ENCODE measurements around the gene GNAQ. TPM values are rescaled to one million over a fixed set of nuclear protein-coding genes. Genes with fewer than 3 reads are reported as not detected.

GNAQ gene
- total RNA-seq, 1 donor from 2014 or later, result 97.5 TPM

DNA sequence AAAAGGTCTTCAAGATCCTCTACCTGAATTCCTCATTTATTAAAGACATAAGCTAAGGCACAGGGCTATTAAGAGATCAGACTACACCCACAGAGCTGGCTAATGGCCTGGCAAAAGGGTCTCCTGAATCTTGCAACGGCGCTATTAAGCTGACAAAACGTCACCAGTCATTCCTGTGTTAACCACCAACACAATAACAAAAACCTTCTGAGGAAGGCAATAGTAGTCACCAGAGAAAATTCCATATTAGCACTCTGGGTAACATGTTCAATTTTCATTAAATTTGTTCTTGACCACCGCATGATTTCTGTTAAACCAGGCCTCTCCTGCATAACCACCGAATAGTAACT, 77.0 kb downstream of the GNAQ start:
- intact Hi-C loops (cut with DNase I), result no loop called here
- DNase-seq (ENCODE audit: low spot score) (no peak), ATAC-seq (no peak)

DNA sequence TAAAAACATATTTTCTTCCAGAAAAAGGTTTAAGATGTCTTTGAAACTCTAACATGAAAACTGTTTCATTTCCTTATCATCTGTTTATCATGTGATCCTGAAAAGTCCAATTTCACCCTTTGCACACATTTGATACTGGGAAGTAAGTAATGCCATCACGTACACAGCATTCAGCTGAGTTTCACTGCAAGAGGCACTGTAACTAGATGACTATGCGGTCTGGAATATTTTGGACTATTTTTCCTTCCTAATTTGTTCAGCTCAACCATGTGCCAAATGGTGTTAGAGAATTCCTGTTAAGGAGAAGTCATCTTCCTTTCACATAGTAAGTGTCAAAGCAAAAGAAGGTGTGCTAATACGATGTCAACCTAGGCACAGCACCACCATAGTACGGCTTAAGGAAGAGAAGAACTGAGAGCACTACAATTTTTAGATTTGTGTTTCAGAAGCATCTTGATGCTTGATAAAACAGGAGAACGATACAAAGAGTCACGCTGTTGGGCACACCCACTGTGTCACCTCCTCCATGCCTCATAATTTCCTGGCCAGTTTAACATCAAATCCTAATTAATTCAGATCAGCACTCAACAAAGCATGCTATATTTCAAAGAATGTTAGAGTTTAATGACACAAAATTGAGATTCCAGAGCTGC, 77.5 kb downstream of the GNAQ start:
- ATAC-seq (peak; percentile 42), DNase-seq (ENCODE audit: low spot score) (no peak)
- intact Hi-C loops (cut with DNase I), result no loop called here

DNA sequence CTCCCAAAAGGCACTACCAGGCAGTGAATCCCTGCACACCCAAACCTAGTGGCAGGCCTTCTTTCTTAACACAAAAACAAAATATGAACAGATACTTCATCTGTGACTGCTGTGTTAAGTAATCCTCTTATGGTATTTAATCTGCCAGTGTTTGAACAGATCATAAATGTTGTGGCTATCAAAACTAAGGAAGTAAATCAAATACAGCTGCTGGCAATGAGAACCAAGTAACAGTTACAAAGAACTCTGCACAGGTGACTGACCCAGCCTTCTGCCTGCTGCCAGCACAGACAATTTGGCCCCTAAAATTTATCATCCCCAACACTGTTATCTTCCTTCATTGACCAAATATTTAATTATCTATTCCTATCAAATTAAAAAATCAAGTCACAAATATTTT, 78.0 kb downstream of the GNAQ start:
- ATAC-seq (no peak), DNase-seq (ENCODE audit: low spot score) (no peak)
- intact Hi-C loops (cut with DNase I), result no loop called here

DNA sequence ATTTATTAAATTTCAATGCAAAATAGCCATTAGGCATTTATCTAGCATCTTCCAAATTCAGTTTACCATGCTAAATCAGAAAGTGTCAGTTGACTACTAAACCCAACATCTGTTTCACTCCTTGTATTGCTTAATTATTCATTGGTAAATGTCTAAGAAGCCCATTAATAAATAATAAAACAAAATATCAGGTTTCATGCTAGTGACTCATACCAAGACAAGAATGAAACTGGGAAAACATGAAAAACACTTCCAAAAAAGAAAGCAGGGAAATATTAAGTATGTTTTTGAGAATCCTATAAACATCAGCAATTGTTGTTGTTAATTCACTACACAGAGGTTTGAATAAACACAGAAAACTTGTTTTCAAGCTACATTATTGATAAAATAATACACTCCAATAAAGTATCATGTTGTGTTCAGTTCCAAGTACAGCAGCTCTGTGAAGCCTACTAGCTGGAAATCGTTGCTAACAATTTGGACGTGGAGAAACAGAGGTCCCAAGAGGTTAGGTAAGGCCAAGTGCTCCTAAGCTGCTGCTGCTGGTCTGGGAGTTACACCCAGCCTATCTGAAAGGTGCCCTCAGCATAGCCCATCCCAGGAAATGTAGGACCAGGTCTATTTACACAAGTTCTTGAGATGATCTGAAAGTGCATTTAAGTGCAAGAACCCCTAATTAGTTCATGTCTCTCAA, 78.8 kb downstream of the GNAQ start:
- peak; percentile 84 for ATAC-seq
- DNase-seq (ENCODE audit: low spot score), result no peak
- intact Hi-C loops (cut with DNase I), result no loop called here

DNA sequence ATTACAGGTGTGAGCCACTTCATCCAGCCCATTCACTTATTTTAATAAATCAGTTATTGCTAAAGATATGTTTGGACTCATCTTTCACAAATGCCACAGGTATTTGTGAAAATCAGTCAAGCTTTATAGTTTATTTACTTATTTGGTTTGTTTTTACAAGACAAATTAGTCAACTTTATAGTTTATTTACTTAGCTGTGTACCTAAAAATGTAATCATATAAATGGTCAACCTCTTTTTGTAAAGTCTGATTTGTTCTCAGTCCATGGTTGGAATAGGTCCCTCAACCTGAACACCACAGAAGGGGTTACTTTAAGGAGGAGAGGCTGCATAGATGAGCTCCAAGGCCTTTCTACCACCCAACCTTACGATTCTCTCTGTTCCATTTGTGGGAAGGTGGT, 80.2 kb downstream of the GNAQ start:
- no peak for DNase-seq (ENCODE audit: low spot score)
- intact Hi-C loops (cut with DNase I), result no loop called here
- no peak for ATAC-seq

DNA sequence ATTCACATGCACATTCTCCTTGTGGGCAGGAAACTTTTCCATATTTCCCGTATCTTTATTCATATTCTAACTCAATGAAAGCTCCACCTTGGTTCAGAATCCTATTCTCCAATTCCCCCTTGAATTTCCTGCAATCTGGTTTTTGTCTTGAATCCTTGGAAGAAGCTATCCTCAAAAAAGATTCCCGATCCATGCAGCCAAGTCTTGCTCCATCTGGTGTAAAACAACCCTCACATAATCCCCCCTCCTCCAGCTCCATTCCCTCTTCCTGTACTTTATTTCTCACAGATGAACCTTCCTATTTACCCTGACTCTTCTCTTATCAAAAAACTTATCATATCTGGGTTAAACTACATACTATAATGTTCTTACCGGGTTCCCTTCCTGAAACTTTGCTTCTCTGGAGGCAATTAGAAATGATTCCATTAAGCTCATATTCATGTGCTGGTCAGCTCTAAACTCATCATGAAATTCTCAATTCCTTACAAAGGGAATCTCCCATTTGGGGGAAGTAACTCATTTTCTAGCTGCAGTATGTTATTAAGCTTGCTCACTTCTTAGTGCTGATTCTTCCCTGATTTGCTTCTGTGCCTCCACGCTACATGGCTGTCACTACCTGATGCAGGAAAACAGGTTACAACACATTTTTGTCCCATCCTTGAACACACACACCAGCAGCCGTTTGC, 81.7 kb downstream of the GNAQ start:
- DNase-seq (ENCODE audit: low spot score), result no peak
- intact Hi-C loops (cut with DNase I), result no loop called here
- no peak for ATAC-seq

DNA sequence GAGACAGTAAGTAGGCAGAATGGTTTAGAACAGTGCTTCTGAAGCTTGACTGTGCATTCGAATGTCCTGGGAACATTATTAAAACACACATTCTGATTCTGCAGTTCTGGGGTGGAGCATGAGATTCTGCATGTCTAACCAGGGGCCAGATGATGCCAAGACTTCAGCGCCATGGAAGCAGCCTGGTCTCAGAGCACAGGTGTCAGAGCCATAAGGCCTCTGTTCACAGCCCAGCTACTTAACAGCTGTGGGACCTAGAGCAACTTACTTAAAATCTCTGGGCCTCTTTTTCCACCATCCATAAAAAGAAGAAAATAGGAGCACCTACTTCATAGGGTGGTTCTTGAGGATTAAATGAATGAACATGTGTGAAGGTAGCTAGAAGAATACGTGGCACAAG, 84.0 kb downstream of the GNAQ start:
- DNase-seq (ENCODE audit: low spot score) (no peak), ATAC-seq (no peak)
- intact Hi-C loops (cut with DNase I), result no loop called here

DNA sequence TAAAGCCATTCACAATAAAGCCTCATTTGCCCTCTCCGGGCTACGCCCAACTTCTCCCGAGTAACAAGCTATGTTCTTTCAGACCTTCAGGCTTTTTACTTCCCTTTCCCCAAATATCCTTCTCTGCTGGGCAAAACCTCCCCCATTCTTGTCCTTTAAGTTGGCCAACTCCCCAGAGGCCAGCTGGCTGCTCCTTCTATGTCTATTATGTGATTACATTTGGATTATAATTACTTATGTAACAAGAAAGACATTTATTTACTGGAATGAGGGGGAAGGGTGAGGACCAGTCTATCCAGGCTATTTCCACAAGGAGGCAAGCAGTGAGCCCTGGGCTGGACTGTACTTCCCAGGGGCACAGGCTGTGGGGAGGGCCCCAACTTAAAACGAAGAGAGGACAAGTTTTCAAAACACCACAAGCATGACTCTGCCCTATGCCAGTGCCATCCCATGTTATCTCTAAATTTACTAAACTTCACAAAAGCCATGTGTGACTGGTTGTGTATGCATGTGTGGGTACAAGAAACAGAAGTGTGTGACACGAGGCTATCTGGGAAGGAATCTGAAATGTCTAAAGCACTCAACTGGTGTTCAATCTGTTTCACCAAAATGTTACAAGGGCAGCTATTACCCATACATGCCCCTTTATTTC, 84.5 kb downstream of the GNAQ start:
- ATAC-seq (no peak), DNase-seq (ENCODE audit: low spot score) (no peak)
- intact Hi-C loops (cut with DNase I), result no loop called here

DNA sequence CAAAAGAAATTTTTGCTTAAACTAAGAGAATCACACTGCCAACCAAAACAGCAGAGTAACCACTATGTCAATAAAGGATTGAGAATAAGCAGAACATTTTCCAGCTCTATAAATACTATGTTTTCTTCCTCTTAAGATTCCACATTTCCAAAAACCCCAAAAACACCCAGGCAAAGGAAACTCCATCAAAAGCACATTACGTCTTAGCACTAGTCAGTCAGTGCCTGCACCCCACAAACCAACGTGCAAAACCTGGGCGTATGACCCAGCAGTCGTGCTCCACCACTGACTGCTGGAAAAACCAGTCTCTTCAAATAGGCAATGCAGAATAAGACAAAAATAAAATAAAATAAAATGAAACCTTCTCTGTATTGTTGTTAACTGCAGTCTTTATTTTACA, 85.3 kb downstream of the GNAQ start:
- ATAC-seq (peak; percentile 41), DNase-seq (ENCODE audit: low spot score) (no peak)
- intact Hi-C loops (cut with DNase I), result no loop called here

DNA sequence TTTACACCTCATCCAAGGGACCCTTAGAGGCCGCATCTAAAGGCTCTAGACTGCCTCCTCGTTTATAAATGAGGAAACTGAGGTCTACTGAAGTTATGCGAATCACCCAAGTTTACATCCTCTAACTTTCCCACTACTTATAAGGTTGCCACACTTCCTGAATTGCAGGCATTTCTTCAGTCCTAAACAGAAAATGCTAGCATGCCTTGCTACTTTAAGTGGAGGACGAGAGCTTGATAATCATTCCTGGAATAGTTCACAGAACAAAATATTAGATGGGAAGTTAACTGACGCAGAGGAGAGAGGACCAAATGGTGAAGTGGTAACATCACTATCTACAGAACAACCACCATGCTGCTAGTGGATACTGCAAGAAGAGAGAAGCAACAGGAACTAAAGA, 85.8 kb downstream of the GNAQ start:
- intact Hi-C loops (cut with DNase I), result no loop called here
- ATAC-seq (peak; percentile 48), DNase-seq (ENCODE audit: low spot score) (no peak)

DNA sequence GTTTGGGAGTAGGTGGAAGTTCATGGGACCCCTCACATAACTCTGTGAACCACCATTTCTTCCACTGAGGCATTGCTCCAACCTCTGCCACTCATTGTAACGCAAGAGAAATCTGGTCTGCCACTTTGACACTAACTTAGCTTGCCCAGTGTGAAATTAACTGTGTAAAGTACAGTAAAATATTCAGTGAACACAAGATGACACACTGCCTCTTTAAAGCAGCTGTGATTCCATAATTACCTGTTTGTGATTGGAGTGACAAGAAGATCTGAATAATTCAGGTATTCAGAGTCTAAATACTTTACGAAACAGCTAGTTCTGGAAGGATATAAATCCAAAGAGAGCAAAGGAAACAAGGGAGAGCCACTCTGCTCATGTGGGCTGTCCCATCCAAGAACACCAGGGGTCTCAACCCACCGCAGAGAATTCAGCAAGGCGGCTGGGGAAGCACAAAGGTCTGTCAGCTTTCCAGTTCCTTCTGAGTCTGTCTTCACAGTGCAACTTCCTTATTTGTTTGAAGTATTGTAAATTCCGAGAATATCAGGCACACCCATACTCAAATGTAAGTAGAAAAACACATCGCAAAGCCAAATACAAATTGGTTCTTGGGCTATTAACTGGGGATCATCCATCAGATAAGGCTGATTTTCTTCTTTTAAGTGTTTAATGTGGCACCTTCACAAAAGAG, 86.9 kb downstream of the GNAQ start:
- ATAC-seq (peak; percentile 60), DNase-seq (ENCODE audit: low spot score) (no peak)
- intact Hi-C loops (cut with DNase I), result no loop called here

DNA sequence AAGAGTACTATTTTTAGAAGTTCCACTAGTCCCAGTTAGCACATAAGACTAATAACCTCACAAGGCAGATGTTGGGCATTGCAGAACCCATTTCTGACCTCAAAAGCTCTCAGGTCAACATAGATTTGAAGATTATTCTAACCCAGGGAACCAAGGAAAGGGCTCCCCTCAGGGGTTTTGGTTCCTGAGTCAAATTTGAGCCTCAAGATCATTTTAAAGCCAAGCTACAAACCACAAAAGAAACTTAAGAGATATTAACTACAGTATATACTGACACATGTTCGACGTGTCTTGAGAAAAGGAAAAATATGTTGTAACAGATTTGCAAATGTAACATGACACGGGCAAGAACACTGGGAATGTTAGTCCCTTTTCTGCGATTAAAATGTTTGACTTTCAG, 88.6 kb downstream of the GNAQ start:
- ATAC-seq (no peak), DNase-seq (ENCODE audit: low spot score) (no peak)
- intact Hi-C loops (cut with DNase I), result no loop called here

DNA sequence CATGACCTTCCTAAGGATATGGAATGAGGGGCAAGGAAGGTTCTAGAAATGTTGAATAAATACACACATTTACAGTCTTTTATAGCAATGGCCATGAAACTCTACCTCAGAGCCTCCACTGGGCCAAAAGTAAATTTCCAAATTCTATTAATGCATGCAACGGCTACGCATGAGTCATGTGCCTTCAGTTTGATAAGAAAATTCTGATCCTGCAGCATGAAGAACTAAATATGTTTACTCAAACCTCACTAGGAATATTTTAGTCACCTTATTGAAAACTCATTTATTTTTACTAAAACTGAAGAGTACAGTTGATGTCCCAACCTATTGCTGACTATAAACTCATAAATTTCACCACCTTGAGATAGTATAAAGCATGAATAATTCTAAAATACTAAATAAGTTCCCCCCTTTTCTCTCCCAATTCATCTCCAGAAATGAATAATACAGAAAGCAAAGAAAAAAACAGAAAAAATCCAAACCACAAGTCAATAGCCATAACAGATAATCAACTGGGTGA, 92.4 kb downstream of the GNAQ start:
- ATAC-seq (no peak), DNase-seq (ENCODE audit: low spot score) (no peak)
- intact Hi-C loops (cut with DNase I), result no loop called here

DNA sequence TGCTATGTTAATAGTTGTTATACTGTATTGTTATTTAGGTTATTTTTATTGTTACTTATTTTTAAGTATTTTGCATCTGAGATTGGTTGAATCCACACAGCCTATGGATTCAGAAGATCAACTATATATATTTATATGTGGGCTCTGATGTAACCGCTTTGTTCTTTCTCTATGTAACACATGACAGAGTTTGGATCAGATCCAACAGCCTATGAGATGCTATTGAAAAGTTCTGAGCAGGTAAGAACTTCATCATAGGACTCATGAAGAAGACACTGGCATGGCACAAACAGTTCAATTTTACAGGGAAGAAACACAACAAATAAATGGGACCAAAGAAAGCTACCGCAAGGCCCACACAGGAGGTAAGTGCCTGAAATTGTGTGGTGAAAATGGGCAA, 93.4 kb downstream of the GNAQ start:
- intact Hi-C loops (cut with DNase I), result no loop called here
- DNase-seq (ENCODE audit: low spot score) (no peak), ATAC-seq (no peak)

DNA sequence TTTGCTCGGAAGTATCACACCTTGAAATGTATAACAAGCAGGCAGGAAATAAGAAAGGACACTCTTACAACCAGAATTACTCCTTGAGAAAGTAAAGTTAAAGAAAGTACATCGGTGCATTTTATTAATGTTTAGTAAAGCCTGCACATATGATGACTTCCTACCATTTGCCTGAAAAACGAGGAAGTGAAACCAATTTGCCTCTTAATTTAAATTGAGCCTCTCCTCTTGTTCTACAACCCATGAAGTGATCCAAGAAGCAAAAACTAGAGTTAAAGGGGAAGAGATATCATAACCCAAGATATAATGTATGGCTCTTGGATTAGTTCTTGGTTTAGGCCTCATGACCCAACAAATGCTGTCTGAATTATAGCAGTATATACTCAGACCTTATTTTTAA, 95.6 kb downstream of the GNAQ start:
- no peak for ATAC-seq
- DNase-seq (ENCODE audit: low spot score), result no peak
- intact Hi-C loops (cut with DNase I), result no loop called here

DNA sequence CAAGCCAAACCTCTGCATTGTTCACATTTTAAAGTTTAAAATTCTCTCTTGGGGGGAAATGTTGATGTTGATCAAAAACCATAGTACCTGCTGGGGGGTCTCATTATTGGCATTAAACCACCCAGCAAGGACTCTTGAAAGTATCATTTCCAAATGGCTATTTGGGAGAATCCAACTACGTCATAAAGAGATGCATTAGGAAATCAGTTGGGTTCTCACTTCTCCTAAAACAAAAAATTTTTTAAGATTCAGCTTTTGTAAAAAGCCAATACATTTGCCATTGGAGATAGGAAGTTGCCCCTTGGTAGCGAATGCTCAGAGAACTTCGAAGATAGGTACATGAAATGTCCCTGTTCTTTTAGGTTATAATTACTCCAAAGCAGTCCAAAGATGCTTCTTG, 96.4 kb downstream of the GNAQ start:
- intact Hi-C loops (cut with DNase I), result no loop called here
- DNase-seq (ENCODE audit: low spot score) (no peak), ATAC-seq (no peak)

DNA sequence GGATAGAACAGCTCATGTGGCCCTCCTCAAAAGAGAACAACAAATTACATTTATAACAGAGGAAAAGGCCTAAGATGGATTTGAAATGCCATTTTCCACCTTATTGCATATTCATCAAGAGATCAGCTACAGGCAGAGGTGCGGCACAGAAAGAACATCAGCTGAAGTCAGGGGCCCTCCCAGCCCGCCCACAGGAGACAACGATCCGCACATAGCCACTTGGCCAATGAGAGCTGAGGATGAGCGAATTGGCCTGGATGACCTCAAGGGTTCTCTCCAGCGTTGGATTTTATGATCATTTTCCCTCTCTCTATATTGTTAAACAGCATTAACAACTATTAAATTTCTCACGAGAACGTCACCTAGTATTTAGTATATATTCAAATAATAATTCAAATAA, 97.6 kb downstream of the GNAQ start:
- DNase-seq (ENCODE audit: low spot score) (no peak), ATAC-seq (no peak)
- intact Hi-C loops (cut with DNase I), result no loop called here

DNA sequence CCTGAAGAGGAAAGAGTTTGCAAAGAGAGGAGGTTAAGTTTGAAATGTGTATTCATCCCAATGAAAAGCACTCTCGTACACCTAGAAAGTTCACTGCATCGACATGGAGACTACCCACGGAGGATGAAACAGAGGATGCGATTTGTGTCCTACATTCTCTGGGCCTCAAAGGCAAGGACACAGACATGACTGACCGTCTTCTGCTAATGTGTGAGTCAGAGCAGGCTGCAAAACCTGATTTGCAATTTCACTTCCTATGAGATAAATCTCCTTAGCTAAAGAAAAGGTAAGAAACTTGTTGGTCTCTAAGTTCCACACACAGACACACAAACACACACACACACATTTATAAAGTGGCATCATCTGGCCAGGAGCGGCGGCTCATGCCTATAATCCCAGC, 98.6 kb downstream of the GNAQ start:
- no peak for ATAC-seq
- intact Hi-C loops (cut with DNase I), result no loop called here
- no peak for DNase-seq (ENCODE audit: low spot score)

DNA sequence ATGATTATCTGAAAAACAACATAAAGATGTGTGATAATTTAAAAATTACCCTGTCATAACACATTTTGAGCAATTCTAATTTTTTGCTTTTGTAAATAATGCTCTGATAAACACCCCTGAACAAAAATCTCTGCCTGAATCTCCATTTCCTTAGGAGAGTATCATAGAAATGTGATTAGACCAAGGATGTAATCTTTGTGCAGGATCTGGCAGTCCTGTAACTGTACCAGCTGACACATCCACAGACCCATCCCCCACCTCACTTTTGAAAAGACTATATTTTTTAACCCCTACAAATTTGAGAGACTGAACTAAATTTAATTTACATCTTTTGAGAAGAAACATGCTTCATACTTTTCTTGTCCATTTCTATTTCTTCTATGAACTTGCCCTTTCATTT, 101.7 kb downstream of the GNAQ start:
- intact Hi-C loops (cut with DNase I), result no loop called here
- ATAC-seq (no peak), DNase-seq (ENCODE audit: low spot score) (no peak)
